GM10266 (cell line): ENCODE data around the gene TPH1.
A peak's percentile ranks its signal among the peaks of the same experiment; 100 is the strongest.
"Not testable (repeated sequence)": the region's sequence is repeated elsewhere in the genome, so short reads cannot be mapped to it uniquely, and the experiment has no call there.

Experiments
- DNase-seq: peaks from one replicate; pipeline ENCODE4 v3.0.0; 2012; ENCODE audit errors: extremely low spot score
- TF ChIP-seq, protein P1 (sequence below): IDR thresholded peaks from 2 replicates; pipeline ENCODE4 v1.5.1; 2012; ENCODE audit warnings: mild to moderate bottlenecking, low read depth; ENCODE audit not compliant: control insufficient read depth, insufficient read depth; ENCODE audit errors: missing control alignments

TPH1 gene

DNA sequence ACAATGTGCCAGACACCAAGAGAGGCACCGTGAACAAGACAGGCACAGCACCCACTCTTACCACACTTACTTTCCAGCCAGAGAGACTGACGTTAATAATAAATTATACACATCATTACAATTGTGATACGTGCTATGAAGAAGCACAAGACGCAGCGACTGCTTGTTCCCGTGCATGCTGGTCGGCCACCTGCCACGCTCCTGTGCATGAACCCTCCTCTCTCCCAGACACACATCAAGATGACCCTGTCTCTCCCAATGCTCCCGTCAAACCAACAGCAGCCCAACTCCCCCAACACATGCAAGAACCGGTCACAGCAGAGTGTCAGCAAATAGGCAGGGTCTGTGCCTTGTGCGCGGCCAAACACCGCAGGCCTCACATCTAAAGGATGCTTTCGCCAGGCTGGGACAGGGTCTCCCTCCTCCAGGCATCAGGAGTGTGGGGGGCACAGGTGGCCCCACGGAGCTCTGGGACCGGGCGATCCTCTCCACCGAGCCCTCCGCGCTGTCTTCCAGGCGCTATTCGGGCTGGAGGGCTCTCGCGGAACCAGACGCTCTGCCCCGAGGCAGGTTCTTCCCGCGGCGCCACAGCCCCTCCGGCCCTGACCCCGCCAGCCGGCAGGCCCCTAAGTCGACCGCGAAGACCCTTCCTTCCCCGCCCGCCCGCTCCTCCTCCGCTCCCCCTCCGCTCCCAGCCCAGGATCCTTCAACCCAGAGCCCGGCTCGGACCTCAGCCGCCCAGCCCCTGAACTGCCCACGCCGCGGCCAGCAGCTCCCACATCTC, 33.8 kb downstream of the TPH1 start:
- TF ChIP-seq, protein P1, sequence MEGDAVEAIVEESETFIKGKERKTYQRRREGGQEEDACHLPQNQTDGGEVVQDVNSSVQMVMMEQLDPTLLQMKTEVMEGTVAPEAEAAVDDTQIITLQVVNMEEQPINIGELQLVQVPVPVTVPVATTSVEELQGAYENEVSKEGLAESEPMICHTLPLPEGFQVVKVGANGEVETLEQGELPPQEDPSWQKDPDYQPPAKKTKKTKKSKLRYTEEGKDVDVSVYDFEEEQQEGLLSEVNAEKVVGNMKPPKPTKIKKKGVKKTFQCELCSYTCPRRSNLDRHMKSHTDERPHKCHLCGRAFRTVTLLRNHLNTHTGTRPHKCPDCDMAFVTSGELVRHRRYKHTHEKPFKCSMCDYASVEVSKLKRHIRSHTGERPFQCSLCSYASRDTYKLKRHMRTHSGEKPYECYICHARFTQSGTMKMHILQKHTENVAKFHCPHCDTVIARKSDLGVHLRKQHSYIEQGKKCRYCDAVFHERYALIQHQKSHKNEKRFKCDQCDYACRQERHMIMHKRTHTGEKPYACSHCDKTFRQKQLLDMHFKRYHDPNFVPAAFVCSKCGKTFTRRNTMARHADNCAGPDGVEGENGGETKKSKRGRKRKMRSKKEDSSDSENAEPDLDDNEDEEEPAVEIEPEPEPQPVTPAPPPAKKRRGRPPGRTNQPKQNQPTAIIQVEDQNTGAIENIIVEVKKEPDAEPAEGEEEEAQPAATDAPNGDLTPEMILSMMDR: no peak
- DNase-seq: peak; percentile 19

DNA sequence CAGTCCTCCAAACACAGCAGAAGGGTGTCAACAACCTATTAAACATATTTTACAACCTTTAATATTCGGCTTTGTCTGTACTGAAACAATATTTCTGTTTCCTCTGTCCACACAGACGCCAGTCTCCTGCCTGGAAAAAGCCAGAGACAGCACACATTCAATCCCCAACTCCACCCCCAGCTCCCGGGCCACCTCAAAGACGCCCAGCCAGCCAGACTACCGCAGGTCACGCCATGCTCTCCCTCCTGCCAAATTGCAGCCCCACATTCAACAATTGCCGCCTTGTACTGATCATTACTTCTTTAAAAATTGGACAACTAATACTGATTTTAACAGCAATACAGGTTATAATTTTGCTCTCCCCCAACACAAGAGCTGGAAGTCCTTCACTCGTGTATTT, 34.4 kb downstream of the TPH1 start:
- TF ChIP-seq, protein P1: no peak

DNA sequence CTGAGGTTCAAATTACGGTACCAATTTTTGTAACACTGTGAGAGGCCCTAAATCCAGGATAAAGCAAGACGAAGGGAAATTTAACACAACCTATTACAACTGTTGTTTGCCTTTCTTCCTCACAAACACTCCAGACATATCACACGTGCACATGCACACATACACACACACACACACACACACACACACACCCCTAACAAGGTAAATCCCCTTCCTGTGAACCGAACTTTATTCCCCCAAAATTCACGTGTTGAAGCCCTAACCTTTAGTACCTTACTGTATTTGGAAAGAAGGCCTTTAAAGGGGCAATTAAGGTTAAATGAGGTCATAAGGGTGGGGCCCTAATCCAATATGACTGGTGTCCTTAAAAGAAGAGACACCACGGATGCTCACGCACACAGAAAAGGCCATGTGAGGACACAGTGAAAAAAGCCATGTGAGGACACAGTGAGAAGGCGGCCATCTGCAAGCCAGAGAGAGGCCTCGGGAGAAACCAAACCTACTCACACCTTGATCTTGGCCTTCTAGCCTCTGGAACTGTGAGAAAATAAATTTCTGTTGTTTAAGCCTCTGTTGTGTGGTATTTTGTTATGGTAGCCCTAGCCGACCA, 35.0 kb downstream of the TPH1 start:
- DNase-seq: no peak
- TF ChIP-seq, protein P1: no peak

More for the DNA sequence above, 34.4 kb downstream of the TPH1 start:
- no peak for DNase-seq

DNA sequence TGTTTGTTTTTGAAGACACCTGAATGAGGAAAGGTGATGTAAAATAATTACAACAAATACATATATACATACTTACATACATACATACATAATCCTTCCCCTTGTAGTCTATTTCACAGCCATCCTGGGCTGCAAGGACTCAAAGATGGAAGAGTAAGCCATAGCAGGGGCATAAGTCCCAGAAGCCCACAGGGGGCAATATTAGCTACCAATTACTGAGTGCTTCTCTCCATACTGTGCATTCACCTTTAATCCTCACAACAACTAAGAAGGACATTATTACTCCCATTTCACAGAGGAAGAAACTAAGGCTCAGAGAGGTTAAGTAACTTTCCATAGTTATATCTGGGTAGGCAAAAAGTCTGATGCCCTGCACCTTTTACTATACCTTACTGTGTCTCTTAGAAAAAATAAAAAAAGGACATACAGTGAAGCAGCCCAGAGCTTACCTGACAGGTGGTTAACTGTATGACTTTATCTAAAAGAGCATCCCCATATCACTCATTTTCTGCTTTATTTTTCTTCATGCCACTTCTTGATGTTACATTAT, 35.9 kb downstream of the TPH1 start:
- DNase-seq: no peak
- TF ChIP-seq, protein P1: no peak

DNA sequence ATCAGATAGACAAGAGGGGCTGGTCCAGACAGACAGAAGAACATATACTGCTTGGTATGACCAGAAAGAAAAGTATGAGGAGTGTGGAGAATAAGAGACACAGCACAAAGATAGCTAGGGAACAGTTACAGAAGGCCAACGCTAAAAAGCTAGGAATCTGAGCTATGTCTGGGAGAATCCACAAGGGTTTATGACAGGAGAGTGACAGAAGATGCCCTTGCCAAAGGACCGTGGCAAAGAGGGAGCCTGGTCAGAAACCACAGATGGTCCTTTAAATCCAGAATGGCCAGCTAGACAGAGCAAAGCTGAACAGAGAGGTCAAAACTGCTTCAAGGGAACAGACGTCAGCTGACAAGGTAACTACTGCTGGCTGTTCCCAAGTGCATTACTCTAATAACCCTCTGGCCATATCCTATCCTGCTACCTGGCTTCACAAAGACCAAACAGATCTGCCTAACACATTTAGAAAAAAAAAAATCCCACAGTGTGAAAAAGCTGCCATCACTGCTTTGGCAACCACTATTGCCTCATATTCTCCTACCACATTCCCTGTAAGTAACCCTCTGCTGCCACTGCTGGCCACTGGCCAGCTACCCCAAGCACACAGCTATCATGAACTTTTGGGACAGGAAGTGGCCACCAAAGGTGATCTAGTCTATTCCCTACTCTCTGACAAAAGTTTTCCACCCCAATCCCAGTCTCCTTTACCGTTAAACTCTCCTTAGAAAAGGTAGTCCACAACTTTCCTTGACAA, 40.5 kb downstream of the TPH1 start:
- no peak for DNase-seq
- TF ChIP-seq, protein P1: no peak

DNA sequence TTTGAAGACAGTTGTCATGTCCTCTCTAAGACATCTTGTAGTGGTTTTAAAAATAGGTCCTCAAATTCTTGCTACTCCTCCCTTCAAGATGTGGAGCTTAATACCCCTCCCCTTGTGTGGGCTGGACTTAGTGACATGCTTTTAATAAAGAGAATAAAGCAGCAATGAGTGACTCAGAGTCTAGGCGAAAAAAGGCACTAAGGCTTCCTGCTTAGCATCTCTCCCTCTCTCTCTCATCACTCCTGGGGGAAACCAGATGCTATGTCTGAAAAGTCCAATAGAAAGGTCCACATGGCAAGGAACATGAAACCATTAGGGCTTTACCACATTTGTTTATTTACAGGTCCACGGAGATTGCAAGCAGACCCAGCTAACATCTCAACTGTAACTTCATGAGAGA, 44.9 kb downstream of the TPH1 start:
- no peak for DNase-seq
- TF ChIP-seq, protein P1: no peak

DNA sequence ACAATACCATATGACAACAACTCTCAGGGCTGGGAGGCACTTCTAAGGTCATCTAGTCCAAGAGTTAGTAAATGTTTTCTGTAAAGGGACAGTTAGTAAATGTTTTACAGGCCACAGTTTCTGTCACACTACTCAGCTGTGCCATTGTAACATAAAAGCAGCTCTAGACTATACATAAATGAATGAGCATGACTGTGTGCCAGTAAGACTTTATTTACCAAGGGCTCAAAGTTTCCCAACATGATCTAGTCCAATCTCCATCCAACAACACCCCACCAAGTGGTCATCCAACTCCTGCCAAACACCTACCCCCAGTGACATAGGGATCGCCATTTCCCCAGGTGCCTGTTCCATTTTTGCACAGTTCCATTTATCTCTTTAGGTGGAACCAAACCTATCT, 45.3 kb downstream of the TPH1 start:
- TF ChIP-seq, protein P1: no peak
- no peak for DNase-seq

DNA sequence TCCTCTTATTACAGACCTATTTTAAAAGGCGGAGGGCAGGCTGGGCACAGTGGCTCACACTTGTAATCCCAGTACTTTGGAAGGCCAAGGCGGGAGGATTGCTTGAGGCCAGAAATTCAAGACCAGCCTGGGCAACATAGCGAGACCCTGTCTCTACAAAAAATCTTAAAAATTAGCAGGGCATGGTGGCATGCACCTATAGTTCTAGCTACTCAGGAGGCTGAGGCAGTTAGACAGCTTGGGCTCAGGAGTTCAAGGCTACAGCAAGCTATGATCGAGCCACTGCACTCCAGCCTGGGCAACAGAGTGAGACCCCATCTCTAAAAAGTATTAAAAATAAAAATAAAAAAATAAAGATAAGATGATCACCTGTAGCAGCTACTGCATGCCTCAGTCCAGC, 45.9 kb downstream of the TPH1 start:
- not testable (repeated sequence) for DNase-seq
